Ishikawa (cell line): Measurements from ENCODE around the gene CCR5AS.

ENCODE experiments used
- CEBPB ChIP-seq: IDR thresholded peaks from 2 replicates; pipeline ENCODE4 v1.6.1; 2012
- CREB1 ChIP-seq: IDR thresholded peaks from 2 replicates; pipeline ENCODE4 v1.6.1; 2012; ENCODE audit warnings: low read depth
- EGR1 ChIP-seq: IDR thresholded peaks from 2 replicates; pipeline ENCODE4 v1.6.1; 2012
- EP300 ChIP-seq: IDR thresholded peaks from 2 replicates; pipeline ENCODE4 v1.6.1; 2012; ENCODE audit warnings: borderline replicate concordance
- FOXM1 ChIP-seq: IDR thresholded peaks from 2 replicates; pipeline ENCODE4 v1.6.1; 2012; ENCODE audit warnings: low read depth, borderline replicate concordance
- NFIC ChIP-seq: IDR thresholded peaks from 2 replicates; pipeline ENCODE4 v1.6.1; 2012
- RAD21 ChIP-seq: IDR thresholded peaks from 2 replicates; pipeline ENCODE4 v1.6.1; 2012; ENCODE audit warnings: low read depth
- TAF1 ChIP-seq: IDR thresholded peaks from 2 replicates; pipeline ENCODE4 v1.6.1; 2012; ENCODE audit warnings: low read depth, mild to moderate bottlenecking
- TCF12 ChIP-seq: IDR thresholded peaks from 2 replicates; pipeline ENCODE4 v1.6.1; 2012; ENCODE audit warnings: low read depth
- TEAD4 ChIP-seq: IDR thresholded peaks from 2 replicates; pipeline ENCODE4 v1.6.1; 2012
- YY1 ChIP-seq: IDR thresholded peaks from 2 replicates; pipeline ENCODE4 v1.6.1; 2012; ENCODE audit warnings: low read depth
- ZBTB7A ChIP-seq: IDR thresholded peaks from 2 replicates; pipeline ENCODE4 v1.6.1; 2012; ENCODE audit warnings: low read depth
- TF ChIP-seq, protein P1 (sequence below): IDR thresholded peaks from 2 replicates; pipeline ENCODE4 v1.6.1; 2012; ENCODE audit warnings: low read depth, mild to moderate bottlenecking
- TF ChIP-seq, protein P2 (sequence below): IDR thresholded peaks from 2 replicates; pipeline ENCODE4 v1.6.1; 2012
- TF ChIP-seq, protein P3 (sequence below): IDR thresholded peaks from 2 replicates; pipeline ENCODE4 v1.6.1; 2012

Gene CCR5AS

DNA sequence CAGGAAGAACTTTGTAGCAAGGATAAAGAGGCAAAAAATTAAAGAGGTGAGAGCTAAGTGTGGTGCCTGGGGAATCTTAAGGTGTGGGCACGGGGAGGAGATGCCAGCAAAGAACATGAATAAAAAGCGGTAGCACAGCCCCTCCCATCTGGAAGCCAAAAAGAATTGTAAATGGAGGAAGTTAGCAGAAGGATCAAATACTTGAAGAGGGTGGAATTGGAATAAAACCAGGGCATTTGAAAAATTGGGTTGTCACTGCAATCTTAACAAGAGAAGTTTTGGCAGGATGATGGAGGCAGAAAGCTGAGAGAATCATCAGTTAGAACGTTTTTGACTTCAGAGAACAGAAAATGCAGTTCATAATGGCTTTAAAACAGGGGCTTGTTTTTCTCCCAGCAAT lies 50.6 kb downstream of the CCR5AS start:
- TF ChIP-seq CREB1 (no peak), ZBTB7A (no peak), TCF12 (no peak), EP300 (no peak), EGR1 (no peak), NFIC (no peak), FOXM1 (no peak), CEBPB (no peak), TEAD4 (no peak)
- TF ChIP-seq, protein P1, sequence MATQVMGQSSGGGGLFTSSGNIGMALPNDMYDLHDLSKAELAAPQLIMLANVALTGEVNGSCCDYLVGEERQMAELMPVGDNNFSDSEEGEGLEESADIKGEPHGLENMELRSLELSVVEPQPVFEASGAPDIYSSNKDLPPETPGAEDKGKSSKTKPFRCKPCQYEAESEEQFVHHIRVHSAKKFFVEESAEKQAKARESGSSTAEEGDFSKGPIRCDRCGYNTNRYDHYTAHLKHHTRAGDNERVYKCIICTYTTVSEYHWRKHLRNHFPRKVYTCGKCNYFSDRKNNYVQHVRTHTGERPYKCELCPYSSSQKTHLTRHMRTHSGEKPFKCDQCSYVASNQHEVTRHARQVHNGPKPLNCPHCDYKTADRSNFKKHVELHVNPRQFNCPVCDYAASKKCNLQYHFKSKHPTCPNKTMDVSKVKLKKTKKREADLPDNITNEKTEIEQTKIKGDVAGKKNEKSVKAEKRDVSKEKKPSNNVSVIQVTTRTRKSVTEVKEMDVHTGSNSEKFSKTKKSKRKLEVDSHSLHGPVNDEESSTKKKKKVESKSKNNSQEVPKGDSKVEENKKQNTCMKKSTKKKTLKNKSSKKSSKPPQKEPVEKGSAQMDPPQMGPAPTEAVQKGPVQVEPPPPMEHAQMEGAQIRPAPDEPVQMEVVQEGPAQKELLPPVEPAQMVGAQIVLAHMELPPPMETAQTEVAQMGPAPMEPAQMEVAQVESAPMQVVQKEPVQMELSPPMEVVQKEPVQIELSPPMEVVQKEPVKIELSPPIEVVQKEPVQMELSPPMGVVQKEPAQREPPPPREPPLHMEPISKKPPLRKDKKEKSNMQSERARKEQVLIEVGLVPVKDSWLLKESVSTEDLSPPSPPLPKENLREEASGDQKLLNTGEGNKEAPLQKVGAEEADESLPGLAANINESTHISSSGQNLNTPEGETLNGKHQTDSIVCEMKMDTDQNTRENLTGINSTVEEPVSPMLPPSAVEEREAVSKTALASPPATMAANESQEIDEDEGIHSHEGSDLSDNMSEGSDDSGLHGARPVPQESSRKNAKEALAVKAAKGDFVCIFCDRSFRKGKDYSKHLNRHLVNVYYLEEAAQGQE = no peak
- TF ChIP-seq, protein P2, sequence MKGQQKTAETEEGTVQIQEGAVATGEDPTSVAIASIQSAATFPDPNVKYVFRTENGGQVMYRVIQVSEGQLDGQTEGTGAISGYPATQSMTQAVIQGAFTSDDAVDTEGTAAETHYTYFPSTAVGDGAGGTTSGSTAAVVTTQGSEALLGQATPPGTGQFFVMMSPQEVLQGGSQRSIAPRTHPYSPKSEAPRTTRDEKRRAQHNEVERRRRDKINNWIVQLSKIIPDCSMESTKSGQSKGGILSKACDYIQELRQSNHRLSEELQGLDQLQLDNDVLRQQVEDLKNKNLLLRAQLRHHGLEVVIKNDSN = no peak

DNA sequence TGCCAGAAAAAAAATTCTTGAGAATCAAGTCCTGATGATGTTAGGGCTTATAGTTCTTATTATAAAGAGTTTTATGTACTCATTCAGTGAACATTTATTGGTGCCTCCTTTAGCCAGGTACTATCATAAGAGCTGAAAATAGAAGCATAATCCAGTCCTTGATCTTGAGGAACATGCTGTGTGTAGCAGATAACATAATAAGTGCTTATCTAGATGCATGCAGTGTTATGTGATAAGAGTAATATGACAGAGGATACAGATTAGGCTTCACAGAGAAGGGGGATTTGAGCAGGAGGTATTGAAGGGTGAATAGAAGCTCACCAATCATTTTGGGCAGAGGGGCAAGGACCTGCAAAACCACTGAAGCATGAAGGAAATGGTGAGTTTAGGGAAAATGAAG lies 51.9 kb downstream of the CCR5AS start:
- TF ChIP-seq NFIC (no peak), FOXM1 (no peak), TCF12 (no peak), YY1 (no peak), TAF1 (no peak), TEAD4 (no peak), EGR1 (no peak), ZBTB7A (no peak), CREB1 (no peak)
- TF ChIP-seq, protein P2 = no peak
- TF ChIP-seq, protein P3, sequence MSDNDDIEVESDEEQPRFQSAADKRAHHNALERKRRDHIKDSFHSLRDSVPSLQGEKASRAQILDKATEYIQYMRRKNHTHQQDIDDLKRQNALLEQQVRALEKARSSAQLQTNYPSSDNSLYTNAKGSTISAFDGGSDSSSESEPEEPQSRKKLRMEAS = no peak

DNA sequence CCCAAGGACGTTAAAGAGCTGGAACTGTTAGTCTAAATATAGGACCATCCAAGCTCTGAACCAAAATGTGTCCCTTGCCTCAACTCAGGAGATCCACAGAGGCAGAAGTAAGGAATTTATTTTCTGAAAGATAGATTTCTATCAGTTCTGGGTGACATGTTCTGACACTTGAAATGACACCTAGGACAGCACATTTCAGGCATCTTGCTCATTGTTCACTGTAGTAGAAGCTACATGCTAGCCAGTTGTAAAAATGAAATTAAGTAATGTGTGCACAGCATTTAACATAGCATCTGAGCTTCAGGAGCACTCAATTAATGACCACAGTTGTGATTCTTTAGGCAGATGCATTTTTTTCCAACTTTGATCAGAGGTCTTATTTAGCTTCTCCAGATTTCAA lies 52.4 kb downstream of the CCR5AS start:
- TF ChIP-seq, protein P2 = no peak
- TF ChIP-seq CREB1 = no peak
- TF ChIP-seq, protein P3 = no peak
- no peak for TF ChIP-seq YY1
- no peak for TF ChIP-seq TCF12
- TF ChIP-seq, protein P1 = no peak
- no peak for TF ChIP-seq RAD21

DNA sequence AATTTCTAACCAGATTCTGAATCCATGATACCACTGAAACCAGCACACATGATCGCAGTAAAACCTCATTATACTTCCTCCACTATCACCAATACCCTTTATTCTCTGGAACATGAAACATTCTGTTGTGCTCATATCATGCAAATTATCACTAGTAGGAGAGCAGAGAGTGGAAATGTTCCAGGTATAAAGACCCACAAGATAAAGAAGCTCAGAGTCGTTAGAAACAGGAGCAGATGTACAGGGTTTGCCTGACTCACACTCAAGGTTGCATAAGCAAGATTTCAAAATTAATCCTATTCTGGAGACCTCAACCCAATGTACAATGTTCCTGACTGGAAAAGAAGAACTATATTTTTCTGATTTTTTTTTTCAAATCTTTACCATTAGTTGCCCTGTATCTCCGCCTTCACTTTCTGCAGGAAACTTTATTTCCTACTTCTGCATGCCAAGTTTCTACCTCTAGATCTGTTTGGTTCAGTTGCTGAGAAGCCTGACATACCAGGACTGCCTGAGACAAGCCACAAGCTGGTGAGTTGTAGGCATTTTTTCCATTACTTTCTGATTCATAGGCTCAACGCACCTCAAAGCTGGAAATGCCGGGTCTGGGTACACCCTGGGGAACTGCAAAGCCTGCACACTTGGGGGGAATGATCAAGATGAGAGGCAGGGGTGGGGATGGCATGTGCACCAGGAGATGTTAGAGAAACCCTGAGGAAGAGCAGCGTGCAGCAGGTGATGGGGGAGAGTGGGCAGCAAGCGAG lies 53.0 kb downstream of the CCR5AS start, which contains the start of gene CCR2:
Gene CCR2 (plus strand): TSS at position 465 of the 764 bp plus-strand sequence. CDS start 3,417 bp downstream, outside the sequence.
- TF ChIP-seq CEBPB = no peak
- TF ChIP-seq CREB1 = no peak
- TF ChIP-seq, protein P1 = no peak
- no peak for TF ChIP-seq TCF12
- TF ChIP-seq, protein P3 = no peak
- TF ChIP-seq TAF1 = no peak
- TF ChIP-seq NFIC = no peak
- no peak for TF ChIP-seq FOXM1
- no peak for TF ChIP-seq YY1
- no peak for TF ChIP-seq TEAD4
